ENCODE results near the gene PNPLA7. TPM values are rescaled to one million over a fixed set of nuclear protein-coding genes. Genes with fewer than 3 reads are reported as not detected.

The PNPLA7 gene
- total and polyA plus RNA-seq, 2 of the 4 experiments (the other 2 are of a cell fraction), result under 0.01 to 0.89 TPM

- no peak overlapping the region for H3K56ac ChIP-seq (ENCODE audit: extremely low read depth, insufficient read depth, low read length)
- H3K4me3 ChIP-seq (ENCODE audit: insufficient read depth, low read depth, low read length), result no peak overlapping the region
- no peaks in the 10 kb centered on the region for H3K36me3 ChIP-seq (ENCODE audit: control insufficient read depth, insufficient read depth, low read length)
- H2BK20ac ChIP-seq (ENCODE audit: low read depth, low read length), result no peak overlapping the region
- no peaks in the 10 kb centered on the region for H3K79me1 ChIP-seq (ENCODE audit: low read depth in 1 of 2, low read length in 2 of 2)
- no peaks in the 10 kb centered on the region for H4K20me1 ChIP-seq (ENCODE audit: insufficient read depth, low read length)
- H2AFZ ChIP-seq (replicated peaks; ENCODE audit: low read length, poor library complexity), result no peak overlapping the region
- H3K4ac ChIP-seq (ENCODE audit: low read depth, low read length), result no peak overlapping the region
- H2BK15ac ChIP-seq (ENCODE audit: low read depth, low read length), result no peak overlapping the region
- dilution Hi-C loops (cut with HindIII; ENCODE audit: low sequenced_read_pairs, unreplicated experiment), result no loop called here
- WGBS, 2 experiments (ENCODE audit: extremely low coverage in 2 of 2, insufficient read length in 1 of 2), result 90% methylated on average over 9 of the region's 18 CpGs; no CpG with 5 or more reads in 1 of the 2 experiments
- no peak overlapping the region for H3K23ac ChIP-seq (ENCODE audit: low read depth, low read length)
- no peak overlapping the region for H4K91ac ChIP-seq (ENCODE audit: insufficient read depth, low read depth, low read length)
- H3K9me1 ChIP-seq (ENCODE audit: insufficient read depth, low read length), result no peaks in the 10 kb centered on the region
- POLR2A ChIA-PET (ENCODE audit: unreplicated experiment), result no interaction called here
- H3K9ac ChIP-seq (ENCODE audit: low read depth, low read length), result no peak overlapping the region
- H3K27me3 ChIP-seq (ENCODE audit: control insufficient read depth, insufficient read depth, low read length), result peaks cover 13% of the 10 kb centered on the region
- H4K5ac ChIP-seq (ENCODE audit: low read depth, low read length), result no peak overlapping the region
- no peak overlapping the region for H2BK5ac ChIP-seq (ENCODE audit: low read depth, low read length, poor library complexity, severe bottlenecking)
- peaks cover 16% of the 10 kb centered on the region for H3K9me3 ChIP-seq (ENCODE audit: control insufficient read depth, insufficient read depth, low read length)
- H3K14ac ChIP-seq (replicated peaks; ENCODE audit: low read depth, low read length), result no peak overlapping the region
- CTCF ChIA-PET, result no interaction called here
- H3K27ac ChIP-seq (ENCODE audit: insufficient read depth, low read length), result no peak overlapping the region
- H4K8ac ChIP-seq (ENCODE audit: low read depth in 2 of 2, low read length in 2 of 2), result no peak overlapping the region
- intact Hi-C loops (cut with micrococcal nuclease), result no loop called here
- no peak for TF ChIP-seq SMC3 (IDR thresholded peaks at IDR 0.05; ENCODE audit: low read depth, low read length)
- TF ChIP-seq MAFK (IDR thresholded peaks at IDR 0.05; ENCODE audit: low read depth, low read length), result no peak
- no peak for TF ChIP-seq MAZ (IDR thresholded peaks at IDR 0.05; ENCODE audit: borderline replicate concordance, low read depth, low read length)
- no peak for TF ChIP-seq CEBPB (IDR thresholded peaks at IDR 0.05; ENCODE audit: low read depth, low read length)
- TF ChIP-seq RAD21 (IDR thresholded peaks at IDR 0.05; ENCODE audit: low read length), result no peak
- no peak for TF ChIP-seq ELK1 (IDR thresholded peaks at IDR 0.05; ENCODE audit: borderline replicate concordance, low read depth, low read length)
- no peak for TF ChIP-seq USF2 (IDR thresholded peaks at IDR 0.05; ENCODE audit: low read depth, low read length)
- no peak for TF ChIP-seq CHD1 (IDR thresholded peaks at IDR 0.05; ENCODE audit: low read depth, low read length)
- no peak for TF ChIP-seq NFE2L2 (IDR thresholded peaks at IDR 0.05; ENCODE audit: low read depth, low read length)
- TF ChIP-seq POLR2A (IDR thresholded peaks at IDR 0.05; ENCODE audit: low read depth, low read length), result no peak
- no peak for TF ChIP-seq MXI1 (IDR thresholded peaks at IDR 0.05; ENCODE audit: borderline replicate concordance, low read depth, low read length)
- no peak for TF ChIP-seq RFX5 (IDR thresholded peaks at IDR 0.05; ENCODE audit: low read depth, low read length)
- H2AK9ac ChIP-seq (replicated peaks; ENCODE audit: low read depth, low read length, poor library complexity), result no peak overlapping the region
- H3K4me2 ChIP-seq (ENCODE audit: low read depth, low read length), result no peak overlapping the region
- H3K4me1 ChIP-seq (ENCODE audit: control insufficient read depth, insufficient read depth, low read length), result peaks cover 2% of the 10 kb centered on the region; the same call in 1 of the 2 replicates
- no peak overlapping the region for H2AK5ac ChIP-seq (ENCODE audit: low read depth, low read length)
- no peak overlapping the region for H3K18ac ChIP-seq (ENCODE audit: low read depth, low read length)
- no TSS peak for BruUV-seq (replicated peaks)
- DNase-seq (no peak), ATAC-seq (ENCODE audit: low read depth) (no peak)
- in situ Hi-C loops (cut with MboI; ENCODE audit: low sequenced_read_pairs), result no loop called here
- H2BK120ac ChIP-seq (ENCODE audit: low read depth, low read length), result no peak overlapping the region
These were observed 75.9 kb downstream of the PNPLA7 start for GRCh38 chr9:137474271-137474670.

Data from IMR-90 (cell line).